DMS79 (cell line): ENCODE results near the gene CNOT11.
"Not testable (repeated sequence)": the region's sequence is repeated elsewhere in the genome, so short reads cannot be mapped to it uniquely, and the experiment has no call there.

Source experiments
- DNase-seq: peaks from one replicate; lab custom pipeline; 2025; lab: John Stamatoyannopoulos, UW

CNOT11 gene

DNA sequence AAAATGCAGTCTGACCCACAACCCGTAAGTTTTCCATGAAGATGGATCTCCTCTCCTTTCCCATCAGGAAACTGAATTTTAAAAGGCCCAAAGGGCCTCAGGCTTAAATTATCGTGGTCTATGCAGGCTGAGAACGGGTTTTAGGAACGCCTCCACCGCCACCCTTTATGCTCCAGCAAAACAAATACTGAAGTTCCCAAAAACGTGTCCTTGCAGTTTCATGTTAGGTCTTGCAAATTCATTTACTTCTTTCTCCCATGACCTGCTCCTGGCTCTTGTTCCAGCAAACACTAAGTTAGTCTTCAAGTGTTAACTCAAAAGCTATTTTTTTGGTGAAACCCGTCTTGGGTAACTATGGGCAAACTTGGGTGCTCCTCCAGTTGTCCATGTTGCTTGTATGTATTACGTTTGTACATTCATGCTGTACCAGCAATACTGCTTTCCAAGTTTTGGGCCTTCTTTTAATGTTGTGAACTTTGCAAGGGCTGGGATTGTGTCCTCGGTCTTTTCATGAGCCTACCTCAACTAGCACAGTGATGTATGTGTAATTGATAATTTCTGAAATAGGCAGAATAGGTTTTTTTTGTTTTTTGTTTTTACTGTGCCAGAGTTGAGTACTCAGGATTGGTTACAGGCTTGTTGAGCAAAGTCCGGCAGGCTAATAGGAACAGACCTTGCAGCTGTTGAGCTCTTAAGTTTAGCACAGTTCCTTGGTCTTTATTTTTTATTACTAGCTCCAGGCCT, 57.6 kb downstream of the CNOT11 start:
- no peak for DNase-seq

- no peak for DNase-seq
Measured at GRCh38 chr2:101310834-101311695, 58.4 kb downstream of the CNOT11 start.

GRCh38 chr2:101311696-101312017, 59.0 kb downstream of the CNOT11 start:
- no peak for DNase-seq

GRCh38 chr2:101316568-101316967, 63.9 kb downstream of the CNOT11 start:
- DNase-seq: not testable (repeated sequence)
